ENCODE data around the gene DISP2. TPM values are rescaled to one million over a fixed set of nuclear protein-coding genes. Genes with fewer than 3 reads are reported as not detected.

DISP2 gene
- total RNA-seq, 4 donors from 2014 or later, result under 0.01 to 1.1 (median 0.12) TPM

DNA sequence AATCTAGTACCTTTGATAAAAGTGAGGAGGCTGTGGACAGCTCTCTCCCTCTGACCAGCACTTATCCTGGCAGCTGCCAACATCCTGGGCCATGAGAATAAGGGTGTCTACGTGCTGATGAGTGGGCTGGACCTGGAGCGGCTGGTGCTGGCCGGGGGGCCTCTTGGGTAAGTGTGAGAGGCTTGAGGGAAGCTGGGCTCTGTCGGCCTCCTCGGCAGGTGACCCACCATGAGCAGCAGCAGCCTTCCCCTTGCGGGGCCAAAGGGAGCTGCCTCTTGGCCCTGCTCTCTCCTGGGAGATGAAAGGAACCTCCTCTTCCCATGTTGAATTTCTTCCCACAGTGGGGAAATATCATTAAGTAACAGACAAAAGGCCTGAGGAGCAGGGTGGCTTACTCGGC is 56.8 kb downstream of the DISP2 start:
- TF ChIP-seq, protein P1, sequence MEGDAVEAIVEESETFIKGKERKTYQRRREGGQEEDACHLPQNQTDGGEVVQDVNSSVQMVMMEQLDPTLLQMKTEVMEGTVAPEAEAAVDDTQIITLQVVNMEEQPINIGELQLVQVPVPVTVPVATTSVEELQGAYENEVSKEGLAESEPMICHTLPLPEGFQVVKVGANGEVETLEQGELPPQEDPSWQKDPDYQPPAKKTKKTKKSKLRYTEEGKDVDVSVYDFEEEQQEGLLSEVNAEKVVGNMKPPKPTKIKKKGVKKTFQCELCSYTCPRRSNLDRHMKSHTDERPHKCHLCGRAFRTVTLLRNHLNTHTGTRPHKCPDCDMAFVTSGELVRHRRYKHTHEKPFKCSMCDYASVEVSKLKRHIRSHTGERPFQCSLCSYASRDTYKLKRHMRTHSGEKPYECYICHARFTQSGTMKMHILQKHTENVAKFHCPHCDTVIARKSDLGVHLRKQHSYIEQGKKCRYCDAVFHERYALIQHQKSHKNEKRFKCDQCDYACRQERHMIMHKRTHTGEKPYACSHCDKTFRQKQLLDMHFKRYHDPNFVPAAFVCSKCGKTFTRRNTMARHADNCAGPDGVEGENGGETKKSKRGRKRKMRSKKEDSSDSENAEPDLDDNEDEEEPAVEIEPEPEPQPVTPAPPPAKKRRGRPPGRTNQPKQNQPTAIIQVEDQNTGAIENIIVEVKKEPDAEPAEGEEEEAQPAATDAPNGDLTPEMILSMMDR (IDR thresholded peaks at IDR 0.05), result no peak
- DNase-seq (ENCODE audit: low spot score) (no peak), ATAC-seq (ENCODE audit: low FRiP score) (no peak)

DNA sequence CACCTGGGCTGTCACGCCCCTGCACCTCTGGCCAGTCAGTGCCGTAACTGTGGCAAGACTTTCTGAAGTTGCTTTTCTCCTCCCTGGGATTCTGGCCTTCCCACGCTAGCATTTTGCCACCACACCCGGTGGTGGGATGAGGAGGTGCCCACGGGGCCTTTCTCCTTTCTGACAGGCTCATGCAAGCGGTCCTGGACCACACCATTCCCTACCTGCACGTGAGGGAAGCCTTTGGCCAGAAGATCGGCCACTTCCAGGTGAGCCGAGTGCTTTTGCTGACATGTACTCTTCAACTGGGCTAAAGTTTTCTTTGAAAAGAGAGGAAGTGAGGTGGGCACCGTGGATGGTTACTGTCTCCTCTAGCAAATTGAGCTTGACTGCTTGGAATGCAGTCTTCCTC is 57.2 kb downstream of the DISP2 start:
- TF ChIP-seq, protein P1 (IDR thresholded peaks at IDR 0.05), result no peak
- DNase-seq (ENCODE audit: low spot score) (no peak), ATAC-seq (ENCODE audit: low FRiP score) (no peak)

DNA sequence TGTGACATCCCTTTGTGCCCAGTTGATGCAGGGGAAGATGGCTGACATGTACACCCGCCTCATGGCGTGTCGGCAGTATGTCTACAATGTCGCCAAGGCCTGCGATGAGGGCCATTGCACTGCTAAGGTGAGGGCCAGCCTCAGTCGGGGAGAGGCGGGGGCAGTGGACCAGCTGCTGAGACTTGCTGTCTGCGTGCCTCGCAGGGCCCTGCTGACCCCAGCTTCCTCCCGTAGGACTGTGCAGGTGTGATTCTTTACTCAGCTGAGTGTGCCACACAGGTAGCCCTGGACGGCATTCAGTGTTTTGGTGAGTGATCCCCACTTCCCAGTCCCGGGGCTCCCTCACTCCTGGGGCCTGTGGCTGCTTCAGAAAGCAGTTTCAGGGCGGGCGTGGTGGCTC is 58.0 kb downstream of the DISP2 start:
- no peak for DNase-seq (ENCODE audit: low spot score)
- TF ChIP-seq, protein P1 (IDR thresholded peaks at IDR 0.05), result no peak
- ATAC-seq (ENCODE audit: low FRiP score), result no peak

DNA sequence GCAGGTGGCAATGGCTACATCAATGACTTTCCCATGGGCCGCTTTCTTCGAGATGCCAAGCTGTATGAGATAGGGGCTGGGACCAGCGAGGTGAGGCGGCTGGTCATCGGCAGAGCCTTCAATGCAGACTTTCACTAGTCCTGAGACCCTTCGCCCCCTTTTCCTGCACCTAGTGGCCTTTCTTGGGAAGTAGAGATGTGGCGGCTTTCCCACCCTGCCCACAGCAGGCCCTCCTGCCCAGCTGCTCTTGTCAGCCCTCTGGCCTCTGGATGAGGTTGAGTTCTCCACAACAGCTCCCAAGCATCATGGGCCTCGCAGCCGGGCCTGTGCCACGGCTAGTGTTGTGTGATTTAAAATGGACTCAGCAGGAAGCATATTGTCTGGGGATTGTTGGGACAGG is 60.1 kb downstream of the DISP2 start:
- ATAC-seq (ENCODE audit: low FRiP score), result no peak
- DNase-seq (ENCODE audit: low spot score), result no peak
- TF ChIP-seq, protein P1 (IDR thresholded peaks at IDR 0.05), result no peak

DNA sequence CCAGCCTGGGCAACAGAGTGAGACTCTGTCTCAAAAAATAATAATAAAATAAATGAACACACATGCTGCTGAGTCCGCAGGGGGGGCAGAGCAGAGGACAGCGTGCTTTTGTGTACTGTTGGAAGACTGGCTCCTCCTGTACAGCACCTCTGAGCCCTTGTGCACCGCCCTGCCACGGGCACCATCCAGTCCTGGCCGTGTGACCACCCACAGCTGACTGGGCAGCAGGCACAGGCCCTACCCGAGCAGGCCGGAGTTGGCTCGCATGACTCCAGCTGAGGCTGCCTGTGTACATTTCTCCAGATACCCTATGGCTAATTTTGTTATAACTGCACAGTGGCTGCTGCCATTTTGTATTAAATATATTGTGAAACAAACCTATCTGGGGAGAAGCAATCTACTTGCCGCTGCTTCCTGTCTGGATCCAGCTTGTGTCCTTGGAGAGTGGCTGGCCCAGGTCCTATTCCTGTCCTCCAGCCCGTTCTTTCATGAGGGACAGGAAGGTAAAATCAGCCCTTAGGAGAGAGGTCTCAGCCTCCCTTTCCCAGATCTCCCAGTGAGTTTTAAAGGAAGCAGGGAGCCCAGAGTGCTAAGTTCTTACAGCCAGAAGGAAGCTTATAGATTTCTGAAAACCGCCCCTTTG is 62.2 kb downstream of the DISP2 start:
- ATAC-seq (ENCODE audit: low FRiP score), result no peak
- TF ChIP-seq, protein P1 (IDR thresholded peaks at IDR 0.05), result no peak
- DNase-seq (ENCODE audit: low spot score), result no peak

DNA sequence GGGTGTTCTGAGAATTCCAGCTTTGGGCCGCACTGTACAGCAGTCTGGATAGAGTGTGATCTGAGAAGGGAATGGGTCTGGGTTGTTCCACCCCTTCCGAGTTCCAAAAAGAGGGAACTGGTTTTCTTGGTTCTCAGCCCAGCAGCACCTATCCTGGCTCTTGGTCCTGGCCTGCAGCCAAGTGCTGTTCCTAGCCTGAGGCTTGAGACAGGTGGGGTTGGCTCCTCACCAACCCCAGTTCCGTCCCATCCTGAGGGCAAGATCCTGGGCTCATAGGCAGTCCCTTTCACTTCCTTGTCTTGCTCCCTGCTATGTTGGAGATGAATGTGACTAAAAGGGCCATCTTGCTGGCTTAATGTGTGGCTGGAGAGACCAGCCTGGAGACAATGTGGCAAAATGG is 62.8 kb downstream of the DISP2 start:
- TF ChIP-seq, protein P1 (IDR thresholded peaks at IDR 0.05), result no peak
- ATAC-seq (ENCODE audit: low FRiP score) (no peak), DNase-seq (ENCODE audit: low spot score) (no peak)

Data from omental fat pad (tissue), 4 donors.